ENCODE measurements around the gene RGS7BP.
A peak's percentile ranks its signal among the peaks of the same experiment; 100 is the strongest.
"Not testable (repeated sequence)": the region's sequence is repeated elsewhere in the genome, so short reads cannot be mapped to it uniquely, and the experiment has no call there.

Gene RGS7BP

GRCh38 chr5:64558641-64559040 lies 52.8 kb downstream of the RGS7BP start:
- DNase-seq (ENCODE audit: low spot score): not testable (repeated sequence)

- no peak for DNase-seq (ENCODE audit: low spot score)
Measured at GRCh38 chr5:64566310-64566916, 60.6 kb downstream of the RGS7BP start.

- DNase-seq (ENCODE audit: low spot score): no peak
Measured at GRCh38 chr5:64569858-64570257, 64.0 kb downstream of the RGS7BP start.

GRCh38 chr5:64570395-64570996 lies 64.7 kb downstream of the RGS7BP start:
- DNase-seq (ENCODE audit: low spot score): no peak

- no peak for DNase-seq (ENCODE audit: low spot score)
Measured at GRCh38 chr5:64575561-64575960, 69.7 kb downstream of the RGS7BP start.

- no peak for DNase-seq (ENCODE audit: low spot score)
Measured at GRCh38 chr5:64576250-64576649, 70.4 kb downstream of the RGS7BP start.

- no peak for DNase-seq (ENCODE audit: low spot score)
Measured at GRCh38 chr5:64585646-64586045, 79.8 kb downstream of the RGS7BP start.

- DNase-seq (ENCODE audit: low spot score): no peak
Measured at GRCh38 chr5:64587370-64587769, 81.6 kb downstream of the RGS7BP start.

GRCh38 chr5:64592730-64593341 lies 87.0 kb downstream of the RGS7BP start:
- no peak for DNase-seq (ENCODE audit: low spot score)

- DNase-seq (ENCODE audit: low spot score): no peak
Measured at GRCh38 chr5:64594025-64594424, 88.2 kb downstream of the RGS7BP start.

GRCh38 chr5:64594601-64595000 lies 88.8 kb downstream of the RGS7BP start:
- DNase-seq (ENCODE audit: low spot score): no peak

- DNase-seq (ENCODE audit: low spot score): peak; percentile 70
Measured at GRCh38 chr5:64595031-64595855, 89.4 kb downstream of the RGS7BP start.

GRCh38 chr5:64599226-64599625 lies 93.4 kb downstream of the RGS7BP start:
- peak; percentile 52 for DNase-seq (ENCODE audit: low spot score)

- no peak for DNase-seq (ENCODE audit: low spot score)
Measured at GRCh38 chr5:64603676-64604075, 97.9 kb downstream of the RGS7BP start.

- no peak for DNase-seq (ENCODE audit: low spot score)
Measured at GRCh38 chr5:64606926-64607325, 101.1 kb downstream of the RGS7BP start.

GRCh38 chr5:64612344-64612961 lies 106.6 kb downstream of the RGS7BP start:
- DNase-seq (ENCODE audit: low spot score): peak; percentile 80

GRCh38 chr5:64615895-64616294 lies 110.1 kb downstream of the RGS7BP start:
- no peak for DNase-seq (ENCODE audit: low spot score)

GRCh38 chr5:64619609-64620008 lies 113.8 kb downstream of the RGS7BP start:
- DNase-seq (ENCODE audit: low spot score): no peak

- no peak for DNase-seq (ENCODE audit: low spot score)
Measured at GRCh38 chr5:64622991-64623390, 117.2 kb downstream of the RGS7BP start.

- DNase-seq (ENCODE audit: low spot score): no peak
Measured at GRCh38 chr5:64625678-64626077, 119.9 kb downstream of the RGS7BP start.

- DNase-seq (ENCODE audit: low spot score): no peak
Measured at GRCh38 chr5:64628901-64629300, 123.1 kb downstream of the RGS7BP start.

GRCh38 chr5:64629841-64630240 lies 124.0 kb downstream of the RGS7BP start:
- no peak for DNase-seq (ENCODE audit: low spot score)
